ENCODE results near the gene LCN6. TPM values are rescaled to one million over a fixed set of nuclear protein-coding genes. Genes with fewer than 3 reads are reported as not detected.

Gene LCN6
- total and polyA plus RNA-seq, 8 donors: 1.1 to 25.6 (median 4.2) TPM; not detected in 2

DNA sequence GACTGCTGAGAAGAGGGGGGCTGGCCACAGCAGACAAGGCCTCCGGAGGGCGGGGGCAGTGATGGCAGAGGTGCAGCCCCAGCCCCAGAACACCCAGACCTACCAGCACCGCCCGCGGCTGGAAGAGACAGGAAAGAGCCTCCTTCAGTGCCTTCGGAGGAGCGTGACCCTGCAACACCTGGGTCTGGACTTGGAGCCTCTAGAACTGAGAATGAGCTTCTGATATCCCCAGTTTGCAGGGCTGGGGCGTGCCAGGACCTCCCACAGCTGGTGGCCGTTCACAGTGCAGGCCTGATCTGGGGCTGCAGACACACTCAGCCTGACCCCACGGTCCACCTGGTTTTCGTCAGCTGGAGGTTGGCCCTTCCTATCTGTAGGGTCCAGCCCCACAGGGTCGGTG, 14.7 kb downstream of the LCN6 start:
- H3K27me3 ChIP-seq: no peaks in the 10 kb centered on the region
- H3K9me3 ChIP-seq: no peaks in the 10 kb centered on the region
- DNase-seq: peak in 1 of 6 donors; percentile 53
- H3K4me1 ChIP-seq: no peaks in the 10 kb centered on the region
- H3K27ac ChIP-seq: no peak overlapping the region
- ATAC-seq: no peak
- 86 to 91% methylated on average over 12 of the region's 12 CpGs for WGBS, 2 donors
- TF ChIP-seq, protein P1, sequence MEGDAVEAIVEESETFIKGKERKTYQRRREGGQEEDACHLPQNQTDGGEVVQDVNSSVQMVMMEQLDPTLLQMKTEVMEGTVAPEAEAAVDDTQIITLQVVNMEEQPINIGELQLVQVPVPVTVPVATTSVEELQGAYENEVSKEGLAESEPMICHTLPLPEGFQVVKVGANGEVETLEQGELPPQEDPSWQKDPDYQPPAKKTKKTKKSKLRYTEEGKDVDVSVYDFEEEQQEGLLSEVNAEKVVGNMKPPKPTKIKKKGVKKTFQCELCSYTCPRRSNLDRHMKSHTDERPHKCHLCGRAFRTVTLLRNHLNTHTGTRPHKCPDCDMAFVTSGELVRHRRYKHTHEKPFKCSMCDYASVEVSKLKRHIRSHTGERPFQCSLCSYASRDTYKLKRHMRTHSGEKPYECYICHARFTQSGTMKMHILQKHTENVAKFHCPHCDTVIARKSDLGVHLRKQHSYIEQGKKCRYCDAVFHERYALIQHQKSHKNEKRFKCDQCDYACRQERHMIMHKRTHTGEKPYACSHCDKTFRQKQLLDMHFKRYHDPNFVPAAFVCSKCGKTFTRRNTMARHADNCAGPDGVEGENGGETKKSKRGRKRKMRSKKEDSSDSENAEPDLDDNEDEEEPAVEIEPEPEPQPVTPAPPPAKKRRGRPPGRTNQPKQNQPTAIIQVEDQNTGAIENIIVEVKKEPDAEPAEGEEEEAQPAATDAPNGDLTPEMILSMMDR (IDR thresholded peaks at IDR 0.05): no peak
- H3K4me3 ChIP-seq: no peak overlapping the region
- intact Hi-C loops (cut with DNase I): no loop called here
- H3K36me3 ChIP-seq: no peaks in the 10 kb centered on the region
- no peak for FAIRE-seq

- WGBS, 2 donors: 74 to 81% methylated on average over 16 of the region's 16 CpGs
- TF ChIP-seq, protein P1 (IDR thresholded peaks at IDR 0.05): no peak
- no peak for ATAC-seq
- Histone ChIP-seq H3K4me1 (no peaks in the 10 kb centered on the region), H3K36me3 (no peaks in the 10 kb centered on the region), H3K27ac (no peak overlapping the region), H3K27me3 (no peaks in the 10 kb centered on the region), H3K4me3 (no peak overlapping the region), H3K9me3 (no peaks in the 10 kb centered on the region)
- DNase-seq: peak in 1 of 6 donors; percentile 58
- no peak for FAIRE-seq
- intact Hi-C loops (cut with DNase I): no loop called here
These were observed 15.7 kb downstream of the LCN6 start for GRCh38 chr9:136732444-136733178.

GRCh38 chr9:136729926-136730325, 18.4 kb downstream of the LCN6 start:
- intact Hi-C loops (cut with DNase I): no loop called here
- Histone ChIP-seq H3K27me3 (no peaks in the 10 kb centered on the region), H3K27ac (no peak overlapping the region), H3K4me3 (no peak overlapping the region), H3K9me3 (no peaks in the 10 kb centered on the region), H3K36me3 (peaks cover 0 to 12% (median 5%) of the 10 kb centered on the region in 3 donors), H3K4me1 (peaks cover 7 to 19% (median 10%) of the 10 kb centered on the region in 3 donors)
- TF ChIP-seq, protein P1 (IDR thresholded peaks at IDR 0.05): no peak
- WGBS, 2 donors: 97 to 98% methylated on average over 8 of the region's 8 CpGs
- FAIRE-seq (no peak), DNase-seq (peak in 1 of 6 donors; percentile 43), ATAC-seq (no peak)

DNA sequence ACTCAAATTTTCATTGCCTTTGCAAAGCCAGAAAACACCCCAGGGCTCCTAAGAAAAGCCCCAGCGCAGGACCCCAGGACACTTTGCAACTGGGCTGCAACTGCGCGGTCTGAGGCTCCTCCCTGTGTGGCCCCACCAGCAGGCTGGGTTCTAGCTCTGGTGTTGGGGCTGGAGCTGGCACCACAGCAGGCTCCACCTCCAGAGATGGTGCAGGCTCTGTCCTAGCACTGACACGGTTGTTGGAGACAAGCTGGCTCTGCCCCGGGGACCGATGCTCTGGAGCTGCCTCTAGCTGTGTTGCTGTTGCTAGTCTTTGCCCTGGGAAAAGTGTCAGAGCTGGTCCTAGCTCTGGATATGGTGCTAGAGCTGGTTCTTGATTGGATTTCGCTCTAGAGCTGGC, 19.2 kb downstream of the LCN6 start:
- Histone ChIP-seq H3K27ac (no peak overlapping the region), H3K4me3 (peak overlapping the region in 1 of 4 donors; percentile 75), H3K27me3 (no peaks in the 10 kb centered on the region), H3K9me3 (no peaks in the 10 kb centered on the region), H3K4me1 (peaks cover 7 to 23% (median 10%) of the 10 kb centered on the region in 3 donors), H3K36me3 (peaks cover 5 to 20% (median 12%) of the 10 kb centered on the region in 3 donors)
- TF ChIP-seq, protein P1 (IDR thresholded peaks at IDR 0.05): no peak
- ATAC-seq (no peak), FAIRE-seq (no peak), DNase-seq (peak in 2 of 6 donors; percentile 40 to 72)
- 86 to 96% methylated on average over 7 of the region's 7 CpGs for WGBS, 2 donors
- intact Hi-C loops (cut with DNase I): no loop called here

- intact Hi-C loops (cut with DNase I): no loop called here
- no peak for FAIRE-seq
These were observed 19.7 kb downstream of the LCN6 start for GRCh38 chr9:136728548-136729123.

More at GRCh38 chr9:136728548-136729123, 19.7 kb downstream of the LCN6 start:
- 6 to 8% methylated on average over 43 to 53 of the region's 53 CpGs for WGBS, 2 donors
- ATAC-seq (peak; percentile 42 to 58 (median 50)), DNase-seq (peak in 3 of 6 donors; percentile 58 to 85 (median 79))
- H3K27ac ChIP-seq: no peak overlapping the region
- H3K4me3 ChIP-seq: peak overlapping the region; percentile 75 to 98 (median 78)
- peaks cover 5 to 25% (median 17%) of the 10 kb centered on the region in 3 donors for H3K36me3 ChIP-seq
- no peaks in the 10 kb centered on the region for H3K27me3 ChIP-seq
- TF ChIP-seq, protein P1 (IDR thresholded peaks at IDR 0.05): no peak
- peaks cover 7 to 23% (median 10%) of the 10 kb centered on the region in 3 donors for H3K4me1 ChIP-seq
- H3K9me3 ChIP-seq: no peaks in the 10 kb centered on the region

Measured in pancreas (tissue), 10 donors.